Measurements from ENCODE around the gene C12orf76. TPM values are rescaled to one million over a fixed set of nuclear protein-coding genes. Genes with fewer than 3 reads are reported as not detected.

The C12orf76 gene
- total RNA-seq, 1 donor from 2014 or later, result 25.2 TPM

GRCh38 chr12:109996483-109996853 is 51.9 kb downstream of the C12orf76 start:
- intact Hi-C loops (cut with micrococcal nuclease), result loop anchor here (1.0 to 5.0 kb wide), 2 partner anchors 9 to 51 kb away; partner anchors contain the start of gene C12orf76
- Mint-ChIP-seq H3K9me3 (no peaks in the 10 kb centered on the region), H3K27me3 (ENCODE audit: low read depth) (no peaks in the 10 kb centered on the region), H3K36me3 (ENCODE audit: low read depth) (peaks cover 29% of the 10 kb centered on the region), H3K4me1 (ENCODE audit: low read depth) (peaks cover 52% of the 10 kb centered on the region), H3K4me3 (ENCODE audit: low read depth) (peak overlapping the region; percentile 98), H3K27ac (peak overlapping the region; percentile 91)
- DNase-seq (ENCODE audit: low spot score), result no peak

DNA sequence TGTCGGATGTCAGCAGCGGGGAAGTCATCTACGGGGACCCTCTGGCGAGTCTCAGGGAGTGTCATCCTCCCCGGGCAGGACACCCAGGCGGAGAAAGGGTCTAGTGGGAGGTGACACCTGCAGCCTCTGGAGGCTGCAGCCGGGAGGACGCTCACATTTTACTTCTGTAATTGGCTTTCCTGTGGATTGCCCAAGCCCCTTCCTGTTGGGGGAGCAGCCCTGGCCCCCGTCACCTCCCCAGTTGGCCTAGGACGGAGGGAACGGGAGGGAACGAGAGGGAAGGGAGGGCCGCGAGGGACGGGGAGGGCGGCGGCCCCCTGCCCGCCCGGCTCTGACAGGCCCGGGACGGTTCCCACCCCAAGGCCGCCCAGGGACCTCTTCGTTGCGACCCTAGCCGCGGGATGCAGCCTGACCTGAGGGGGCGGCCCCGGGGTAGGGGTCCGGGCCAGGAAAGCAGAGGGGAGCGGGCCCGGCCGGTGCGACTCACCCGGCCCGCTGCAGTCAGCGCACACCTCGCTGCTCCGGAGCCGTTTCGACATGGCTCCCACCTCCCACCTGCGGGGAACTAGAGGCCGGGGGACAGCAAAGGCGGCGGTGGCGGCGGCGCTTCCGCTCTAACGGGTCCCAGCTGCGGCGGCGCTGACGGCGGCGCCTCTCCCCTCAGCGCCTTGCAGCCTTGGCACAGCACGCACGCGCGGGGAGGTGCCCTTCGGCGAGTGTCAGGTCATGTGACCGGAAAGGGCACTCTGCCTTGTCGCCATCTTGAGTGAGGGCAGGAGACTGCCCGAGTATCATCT is 52.4 kb downstream of the C12orf76 start, which contains the start of gene GIT2:
Gene GIT2, minus strand, starts transcription at position 683 of the 797 bp plus-strand sequence. Its CDS starts 144 bp downstream, at position 539.
- H3K36me3 Mint-ChIP-seq (ENCODE audit: low read depth), result peaks cover 30% of the 10 kb centered on the region
- intact Hi-C loops (cut with micrococcal nuclease), result loop anchor here (1.0 to 5.0 kb wide), 3 partner anchors 9 to 51 kb away; partner anchors contain the start of gene C12orf76
- H3K4me3 Mint-ChIP-seq (ENCODE audit: low read depth), result peak within 1 kb of the TSS; percentile 98
- H3K27me3 Mint-ChIP-seq (ENCODE audit: low read depth), result no peaks in the 10 kb centered on the region
- peaks cover 49% of the 10 kb centered on the region for H3K4me1 Mint-ChIP-seq (ENCODE audit: low read depth)
- peak; percentile 94 for DNase-seq (ENCODE audit: low spot score)
- peak within 1 kb of the TSS; percentile 91 for H3K27ac Mint-ChIP-seq
- no peaks in the 10 kb centered on the region for H3K9me3 Mint-ChIP-seq

- peaks cover 47% of the 10 kb centered on the region for H3K4me1 Mint-ChIP-seq (ENCODE audit: low read depth)
- peak overlapping the region; percentile 98 for H3K4me3 Mint-ChIP-seq (ENCODE audit: low read depth)
- peak overlapping the region; percentile 86 for H3K27ac Mint-ChIP-seq
- H3K27me3 Mint-ChIP-seq (ENCODE audit: low read depth), result no peaks in the 10 kb centered on the region
- DNase-seq (ENCODE audit: low spot score), result no peak
- H3K9me3 Mint-ChIP-seq, result no peaks in the 10 kb centered on the region
- peaks cover 36% of the 10 kb centered on the region for H3K36me3 Mint-ChIP-seq (ENCODE audit: low read depth)
- intact Hi-C loops (cut with micrococcal nuclease), result loop anchor here (2.0 to 5.0 kb wide), 2 partner anchors 15 to 52 kb away; partner anchors contain the start of gene C12orf76
Measured at GRCh38 chr12:109995361-109995685, 53.0 kb downstream of the C12orf76 start.

- Mint-ChIP-seq H3K36me3 (ENCODE audit: low read depth) (peaks cover 37% of the 10 kb centered on the region), H3K27ac (peak overlapping the region; percentile 86), H3K4me3 (ENCODE audit: low read depth) (peak overlapping the region; percentile 98), H3K4me1 (ENCODE audit: low read depth) (peaks cover 47% of the 10 kb centered on the region), H3K27me3 (ENCODE audit: low read depth) (no peaks in the 10 kb centered on the region), H3K9me3 (no peaks in the 10 kb centered on the region)
- intact Hi-C loops (cut with micrococcal nuclease), result loop anchor here (2.0 to 5.0 kb wide), 2 partner anchors 14 to 53 kb away; partner anchors contain the start of gene C12orf76
- DNase-seq (ENCODE audit: low spot score), result no peak
Measured at GRCh38 chr12:109994401-109995175, 53.7 kb downstream of the C12orf76 start.

DNA sequence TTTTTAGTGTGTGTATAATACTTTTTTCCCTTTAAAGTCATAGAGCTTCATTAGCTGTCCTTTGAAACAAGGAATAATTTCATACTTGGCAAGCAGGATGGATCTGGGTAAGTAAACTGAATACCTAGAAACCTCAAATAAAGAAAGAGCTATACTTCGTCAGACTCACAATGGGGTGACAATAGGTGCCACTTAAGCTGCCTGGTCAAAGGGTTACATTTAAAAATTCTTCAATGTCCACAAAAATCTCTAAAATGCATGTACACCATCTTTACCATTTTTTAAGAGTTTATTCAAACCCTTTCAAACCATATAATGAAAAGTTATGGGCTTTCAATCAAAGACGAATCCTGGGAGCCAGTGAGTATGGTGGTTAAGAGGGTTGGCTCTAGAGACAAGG is 55.2 kb downstream of the C12orf76 start:
- H3K36me3 Mint-ChIP-seq (ENCODE audit: low read depth), result peaks cover 49% of the 10 kb centered on the region
- H3K4me3 Mint-ChIP-seq (ENCODE audit: low read depth), result peak overlapping the region; percentile 35
- H3K4me1 Mint-ChIP-seq (ENCODE audit: low read depth), result peaks cover 46% of the 10 kb centered on the region
- no peak for DNase-seq (ENCODE audit: low spot score)
- no peaks in the 10 kb centered on the region for H3K27me3 Mint-ChIP-seq (ENCODE audit: low read depth)
- H3K9me3 Mint-ChIP-seq, result no peaks in the 10 kb centered on the region
- intact Hi-C loops (cut with micrococcal nuclease), result no loop called here
- no peak overlapping the region for H3K27ac Mint-ChIP-seq

DNA sequence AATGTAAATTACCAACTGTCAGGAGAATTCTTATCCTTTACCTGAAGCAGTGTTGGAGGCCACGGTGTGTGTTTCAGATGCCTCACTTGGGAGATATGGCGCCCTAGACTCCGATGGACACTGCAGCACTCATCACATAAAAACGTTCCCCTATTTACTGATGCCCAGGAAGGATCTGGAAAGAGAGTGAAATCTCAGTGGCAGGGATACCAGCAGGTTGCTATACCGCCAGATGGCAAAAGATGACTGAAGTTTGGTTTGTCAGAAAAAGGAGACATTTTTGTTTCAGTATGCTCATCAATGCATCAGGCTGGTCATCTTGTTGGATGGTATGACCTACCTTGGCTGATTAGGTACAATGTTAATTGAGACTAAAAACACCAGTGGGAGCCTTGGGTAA is 56.7 kb downstream of the C12orf76 start:
- Mint-ChIP-seq H3K4me1 (ENCODE audit: low read depth) (peaks cover 46% of the 10 kb centered on the region), H3K9me3 (no peaks in the 10 kb centered on the region), H3K36me3 (ENCODE audit: low read depth) (peaks cover 57% of the 10 kb centered on the region), H3K27ac (peak overlapping the region; percentile 9), H3K4me3 (ENCODE audit: low read depth) (no peak overlapping the region), H3K27me3 (ENCODE audit: low read depth) (no peaks in the 10 kb centered on the region)
- intact Hi-C loops (cut with micrococcal nuclease), result no loop called here
- DNase-seq (ENCODE audit: low spot score), result no peak

Other genes with a start within 250 kb of the C12orf76 start
- not detected in 2 replicates for gene TRPV4, start 215.1 kb downstream of the C12orf76 start, total RNA-seq
- 26.6 and 27.2 TPM in 2 replicates for gene GLTP, start 168.0 kb downstream of the C12orf76 start, total RNA-seq
- gene TCHP, start 148.2 kb downstream of the C12orf76 start, total RNA-seq, result 26.0 and 32.6 TPM in 2 replicates
- 71.1 and 72.3 TPM in 2 replicates for gene GIT2, start 52.2 kb downstream of the C12orf76 start, total RNA-seq
- gene ANKRD13A, start 49.1 kb downstream of the C12orf76 start, total RNA-seq, result 53.3 and 59.9 TPM in 2 replicates
- 1.3 and 1.6 TPM in 2 replicates for gene IFT81, start 75.8 kb upstream of the C12orf76 start, total RNA-seq
- 213 and 219 TPM in 2 replicates for gene ATP2A2, start 232.7 kb upstream of the C12orf76 start, total RNA-seq

Measured in activated T-helper 2 cell treated with anti-CD3 and anti-CD28 coated beads, Interferon-gamma antibody, Interleukin-2, Interleukin-4, amounts not matched to agents 10 μg/mL and 5 μg/mL and 100 μg/mL, durations not matched to agents 14 hours and 24 hours and 36 hours (primary cell).